ENCODE data around the gene BTBD9. TPM values are rescaled to one million over a fixed set of nuclear protein-coding genes. Genes with fewer than 3 reads are reported as not detected.

Gene BTBD9
- total and polyA plus RNA-seq, 4 donors = 8.7 to 73.9 (median 28.3) TPM

DNA sequence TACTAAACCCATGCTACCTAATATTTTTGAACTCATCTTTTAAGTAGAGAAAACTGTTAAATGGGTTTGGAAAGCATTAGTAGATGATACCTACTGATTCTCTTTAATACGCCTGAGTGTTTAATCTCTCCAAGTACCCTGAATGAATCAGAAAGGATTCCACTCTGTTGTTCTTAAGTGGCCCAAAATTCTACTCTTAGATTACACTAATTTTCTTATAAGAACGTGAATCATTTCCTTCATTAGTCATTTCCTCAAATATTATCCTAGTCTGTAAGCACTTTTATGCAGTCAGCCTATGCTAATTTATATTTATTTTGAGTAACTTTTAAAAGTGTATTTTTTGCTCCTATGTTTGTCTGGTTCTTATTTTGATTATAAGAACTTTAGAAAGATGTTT lies 380.0 kb downstream of the BTBD9 start:
- TF ChIP-seq, protein P1, sequence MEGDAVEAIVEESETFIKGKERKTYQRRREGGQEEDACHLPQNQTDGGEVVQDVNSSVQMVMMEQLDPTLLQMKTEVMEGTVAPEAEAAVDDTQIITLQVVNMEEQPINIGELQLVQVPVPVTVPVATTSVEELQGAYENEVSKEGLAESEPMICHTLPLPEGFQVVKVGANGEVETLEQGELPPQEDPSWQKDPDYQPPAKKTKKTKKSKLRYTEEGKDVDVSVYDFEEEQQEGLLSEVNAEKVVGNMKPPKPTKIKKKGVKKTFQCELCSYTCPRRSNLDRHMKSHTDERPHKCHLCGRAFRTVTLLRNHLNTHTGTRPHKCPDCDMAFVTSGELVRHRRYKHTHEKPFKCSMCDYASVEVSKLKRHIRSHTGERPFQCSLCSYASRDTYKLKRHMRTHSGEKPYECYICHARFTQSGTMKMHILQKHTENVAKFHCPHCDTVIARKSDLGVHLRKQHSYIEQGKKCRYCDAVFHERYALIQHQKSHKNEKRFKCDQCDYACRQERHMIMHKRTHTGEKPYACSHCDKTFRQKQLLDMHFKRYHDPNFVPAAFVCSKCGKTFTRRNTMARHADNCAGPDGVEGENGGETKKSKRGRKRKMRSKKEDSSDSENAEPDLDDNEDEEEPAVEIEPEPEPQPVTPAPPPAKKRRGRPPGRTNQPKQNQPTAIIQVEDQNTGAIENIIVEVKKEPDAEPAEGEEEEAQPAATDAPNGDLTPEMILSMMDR (IDR thresholded peaks at IDR 0.05; ENCODE audit: control extremely low read depth, extremely low read depth) = no peak
- Histone ChIP-seq H3K4me3 (no peak overlapping the region), H3K4me1 (ENCODE audit: control insufficient read depth in 5 of 5, insufficient read depth in 5 of 5, low read length in 5 of 5) (peaks cover 0 to 13% (median 0%) of the 10 kb centered on the region in 5 donors), H3K27me3 (ENCODE audit: control insufficient read depth in 3 of 3, insufficient read depth in 3 of 3, low read length in 2 of 3) (no peaks in the 10 kb centered on the region), H3K27ac (ENCODE audit: low read depth in 1 of 2, low read length in 1 of 2) (no peak overlapping the region), H3K9me3 (ENCODE audit: control insufficient read depth in 4 of 4, insufficient read depth in 3 of 4, low read length in 3 of 4) (no peaks in the 10 kb centered on the region), H3K36me3 (ENCODE audit: control insufficient read depth in 4 of 4, insufficient read depth in 4 of 4, low read length in 4 of 4) (peaks cover 0 to 12% (median 6%) of the 10 kb centered on the region in 4 donors), H3K9ac (ENCODE audit: insufficient read depth in 1 of 2, low read length in 2 of 2) (no peak overlapping the region)
- WGBS, 2 donors = 43 to 53% methylated on average over 2 of the region's 2 CpGs
- ATAC-seq (ENCODE audit: insufficient read depth, low FRiP score) = no peak
- DNase-seq = no peak

DNA sequence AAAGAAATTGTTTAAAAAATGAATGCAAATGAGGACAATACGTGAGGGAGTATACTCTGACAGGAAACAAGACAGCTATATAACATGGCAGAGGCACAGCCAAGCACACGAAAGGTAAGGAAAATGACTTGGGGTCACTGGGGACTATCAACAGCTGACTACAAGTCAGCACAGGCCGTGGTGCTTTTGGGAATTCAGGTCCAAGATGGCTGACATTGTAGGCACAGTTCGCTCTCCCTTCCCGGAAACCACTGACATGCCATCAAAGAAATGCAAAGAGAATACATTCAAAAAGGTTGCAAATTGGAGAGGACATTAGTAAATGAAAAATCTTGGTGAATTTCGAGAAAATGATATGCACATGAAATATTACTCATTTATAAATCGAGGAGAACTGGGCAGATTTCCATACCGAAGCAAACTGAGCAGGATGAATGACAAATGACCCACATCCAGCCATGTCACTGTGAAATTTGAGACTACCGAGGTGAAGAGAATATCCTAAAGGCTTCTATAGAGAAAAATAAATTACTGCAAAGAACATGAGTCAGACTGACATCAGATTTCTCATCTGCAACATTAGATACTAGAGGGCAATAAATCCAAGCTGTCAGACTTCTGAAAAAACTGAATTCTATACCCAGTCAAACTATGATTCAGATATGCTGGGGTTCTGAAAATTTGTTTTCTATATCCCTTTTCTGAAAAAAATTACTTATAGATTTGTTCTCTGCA lies 391.1 kb downstream of the BTBD9 start:
- TF ChIP-seq, protein P1 (IDR thresholded peaks at IDR 0.05; ENCODE audit: control extremely low read depth, extremely low read depth) = no peak
- 93 to 95% methylated on average over 9 of the region's 9 CpGs for WGBS, 2 donors
- ATAC-seq (ENCODE audit: insufficient read depth, low FRiP score) (no peak), DNase-seq (no peak)
- peaks cover 0 to 12% (median 3%) of the 10 kb centered on the region in 5 donors for H3K4me1 ChIP-seq (ENCODE audit: control insufficient read depth in 5 of 5, insufficient read depth in 5 of 5, low read length in 5 of 5)
- no peak overlapping the region for H3K9ac ChIP-seq (ENCODE audit: insufficient read depth in 1 of 2, low read length in 2 of 2)
- peaks cover 0 to 5% (median 0%) of the 10 kb centered on the region in 4 donors for H3K36me3 ChIP-seq (ENCODE audit: control insufficient read depth in 4 of 4, insufficient read depth in 4 of 4, low read length in 4 of 4)
- H3K4me3 ChIP-seq = no peak overlapping the region
- H3K27me3 ChIP-seq (ENCODE audit: control insufficient read depth in 3 of 3, insufficient read depth in 3 of 3, low read length in 2 of 3) = no peaks in the 10 kb centered on the region
- no peak overlapping the region for H3K27ac ChIP-seq (ENCODE audit: low read depth in 1 of 2, low read length in 1 of 2)
- no peaks in the 10 kb centered on the region for H3K9me3 ChIP-seq (ENCODE audit: control insufficient read depth in 4 of 4, insufficient read depth in 3 of 4, low read length in 3 of 4)

DNA sequence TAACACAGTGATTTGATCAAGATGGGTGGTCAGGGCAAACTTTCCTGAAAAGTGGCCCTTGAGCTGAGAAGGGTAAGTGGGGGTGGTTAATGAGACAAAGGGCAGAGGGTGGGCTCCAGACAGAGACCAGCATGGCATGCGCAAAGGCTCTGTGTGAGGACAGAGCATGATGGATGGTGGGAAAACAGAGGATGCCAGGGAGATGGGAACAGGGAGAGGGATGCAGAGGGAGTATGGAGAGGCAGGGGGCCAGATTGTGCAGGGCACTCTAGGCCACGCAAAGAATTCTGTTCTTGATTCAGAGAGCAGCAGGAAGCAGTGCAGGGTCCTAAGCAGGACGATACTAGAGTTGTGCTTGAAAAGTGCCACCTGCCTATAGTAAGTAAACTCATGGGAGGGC lies 394.4 kb downstream of the BTBD9 start:
- H3K4me1 ChIP-seq (ENCODE audit: control insufficient read depth in 5 of 5, insufficient read depth in 5 of 5, low read length in 5 of 5) = peaks cover 0 to 10% (median 3%) of the 10 kb centered on the region in 5 donors
- DNase-seq (no peak), ATAC-seq (ENCODE audit: insufficient read depth, low FRiP score) (no peak)
- no peak overlapping the region for H3K4me3 ChIP-seq
- H3K36me3 ChIP-seq (ENCODE audit: control insufficient read depth in 4 of 4, insufficient read depth in 4 of 4, low read length in 4 of 4) = peaks cover 0 to 4% (median 0%) of the 10 kb centered on the region in 4 donors
- H3K9me3 ChIP-seq (ENCODE audit: control insufficient read depth in 4 of 4, insufficient read depth in 3 of 4, low read length in 3 of 4) = no peaks in the 10 kb centered on the region
- TF ChIP-seq, protein P1 (IDR thresholded peaks at IDR 0.05; ENCODE audit: control extremely low read depth, extremely low read depth) = no peak
- no peak overlapping the region for H3K9ac ChIP-seq (ENCODE audit: insufficient read depth in 1 of 2, low read length in 2 of 2)
- H3K27me3 ChIP-seq (ENCODE audit: control insufficient read depth in 3 of 3, insufficient read depth in 3 of 3, low read length in 2 of 3) = no peaks in the 10 kb centered on the region
- WGBS, 2 donors = 87 to 88% methylated on average over 3 of the region's 3 CpGs
- H3K27ac ChIP-seq (ENCODE audit: low read depth in 1 of 2, low read length in 1 of 2) = no peak overlapping the region
